GM12865 (cell line): ENCODE results near the gene COX6B2.

ENCODE experiments used
- DNase-seq: peaks from one replicate; pipeline ENCODE4 v3.0.0; 2010; ENCODE audit warnings: low read depth
- H3K4me3 ChIP-seq: 2 replicates; pipeline ENCODE4 v1.5.1; 2011; ENCODE audit warnings: mild to moderate bottlenecking, low read depth, low read length, control low read depth
- CTCF ChIP-seq: IDR thresholded peaks from 2 replicates; pipeline ENCODE4 v1.5.1; 2011; ENCODE audit warnings: low read length, control low read depth, low read depth, inconsistent platforms; ENCODE audit not compliant: insufficient read depth; ENCODE audit errors: missing control alignments

Gene COX6B2

DNA sequence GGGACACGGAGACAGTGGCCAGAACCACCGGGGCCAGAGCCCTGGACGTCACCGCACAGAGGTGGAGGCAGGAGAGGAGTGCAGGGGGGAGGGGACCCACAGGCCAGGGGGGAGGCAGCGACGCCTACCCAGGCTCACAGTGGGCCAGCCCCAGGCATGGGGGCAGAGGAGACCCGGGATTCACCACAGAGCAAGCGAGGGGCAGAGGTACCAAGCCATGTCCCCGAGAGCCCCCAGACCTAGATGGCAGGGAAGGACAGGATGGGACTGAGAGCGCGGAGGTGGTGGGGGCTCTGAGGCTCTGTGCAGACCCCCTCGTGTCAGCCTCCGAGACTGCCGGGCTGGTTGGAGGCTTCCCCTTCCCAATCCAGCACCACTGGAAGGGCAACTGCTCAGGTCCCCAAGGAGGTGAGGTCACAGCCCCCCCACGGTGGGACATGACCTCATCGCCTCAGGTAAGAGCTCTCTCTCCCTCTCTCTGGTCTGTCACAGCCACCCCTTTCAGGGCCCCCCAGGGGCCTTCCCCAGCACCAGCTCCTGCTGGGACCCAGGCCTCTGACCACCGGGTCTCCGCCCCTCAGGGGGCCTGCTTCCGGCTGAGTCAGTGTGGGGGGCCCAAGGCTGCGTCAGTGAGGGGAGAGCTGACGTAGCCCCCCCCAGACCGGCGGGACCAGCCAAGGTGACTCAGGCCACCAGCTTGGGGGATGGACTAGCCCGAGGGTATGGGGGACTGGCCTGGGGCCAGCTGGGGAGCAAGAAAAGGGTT is 18.0 kb upstream of the COX6B2 start:
- DNase-seq, result no peak
- no peak overlapping the region for H3K4me3 ChIP-seq
- no peak for TF ChIP-seq CTCF

DNA sequence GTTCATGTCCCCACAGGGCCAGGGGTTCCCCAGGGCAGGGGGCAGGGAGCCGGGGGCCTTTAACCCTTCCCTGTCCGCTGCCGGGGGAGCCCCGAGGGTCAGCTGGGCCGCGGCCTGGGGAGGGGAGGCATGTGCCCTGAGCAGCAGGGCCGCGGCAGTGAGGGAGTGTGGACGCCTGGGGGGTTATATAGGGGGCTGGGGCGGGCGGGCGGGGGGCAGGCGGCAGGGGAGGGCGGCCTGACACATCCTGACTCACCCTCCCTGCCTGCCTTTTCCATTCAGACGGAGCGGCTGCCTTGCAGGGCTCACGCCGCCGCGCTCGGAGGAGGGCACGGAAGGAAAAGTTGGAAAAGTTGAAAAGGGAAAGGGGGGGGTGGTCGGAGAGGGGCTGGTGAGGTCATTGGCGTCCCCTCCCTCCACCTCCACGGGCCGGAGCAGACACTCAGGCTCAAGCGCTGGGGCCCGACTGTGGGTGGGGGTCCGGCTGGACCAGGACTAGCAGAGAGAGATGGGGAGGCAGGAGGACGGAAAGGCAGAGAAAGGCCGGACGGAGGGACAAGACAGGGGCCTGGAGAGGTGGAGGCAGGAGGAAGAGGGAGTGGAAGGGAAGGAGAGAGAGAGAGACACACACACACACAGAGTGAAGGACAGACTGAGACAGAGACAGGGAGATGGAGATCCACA is 15.9 kb upstream of the COX6B2 start, which contains the start of gene IL11:
IL11 (minus strand) TSS at position 159 of the 684 bp plus-strand sequence; CDS start at position 6, 153 bp downstream.
- TF ChIP-seq CTCF, result no peak
- no peak within 1 kb of the TSS for H3K4me3 ChIP-seq
- DNase-seq, result no peak

GRCh38 chr19:55369653-55370304 is 15.3 kb upstream of the COX6B2 start:
- no peak for DNase-seq
- no peak for TF ChIP-seq CTCF
- H3K4me3 ChIP-seq, result no peak overlapping the region

GRCh38 chr19:55368701-55369563 is 14.4 kb upstream of the COX6B2 start:
- no peak for DNase-seq
- no peak for TF ChIP-seq CTCF
- H3K4me3 ChIP-seq, result no peak overlapping the region

- H3K4me3 ChIP-seq, result no peak overlapping the region
- TF ChIP-seq CTCF, result no peak
- no peak for DNase-seq
Measured at GRCh38 chr19:55368106-55368505, 13.6 kb upstream of the COX6B2 start.

DNA sequence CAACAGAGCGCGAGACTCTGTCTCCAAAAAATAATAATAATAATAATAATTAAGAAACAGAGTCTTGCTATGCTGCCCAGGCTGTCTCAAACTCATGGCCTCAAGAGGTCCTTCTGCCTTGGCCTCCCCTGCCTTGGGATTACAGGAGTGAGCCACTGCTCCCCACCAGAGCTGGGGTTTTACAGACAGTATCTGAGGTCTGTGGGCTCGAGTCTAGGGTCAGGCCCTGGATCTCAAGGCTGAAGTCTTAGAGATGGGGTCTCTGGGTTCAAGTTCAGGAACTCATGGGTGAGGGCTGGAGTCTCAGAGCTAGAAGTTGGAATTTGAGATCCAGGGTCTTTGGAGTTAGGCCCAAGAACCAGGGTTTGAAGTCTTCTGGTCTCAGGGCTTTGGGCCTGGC is 12.3 kb upstream of the COX6B2 start:
- TF ChIP-seq CTCF, result no peak
- no peak overlapping the region for H3K4me3 ChIP-seq
- no peak for DNase-seq
